NCI-H1436 treated with DMSO at 0.1 percent for 48 hours (cell line): Measurements from ENCODE around the gene UGT1A5.
"Not testable (repeated sequence)": the region's sequence is repeated elsewhere in the genome, so short reads cannot be mapped to it uniquely, and the experiment has no call there.

Source experiments
- DNase-seq: peaks from one replicate; lab custom pipeline; 2025; lab: John Stamatoyannopoulos, UW

Gene UGT1A5

DNA sequence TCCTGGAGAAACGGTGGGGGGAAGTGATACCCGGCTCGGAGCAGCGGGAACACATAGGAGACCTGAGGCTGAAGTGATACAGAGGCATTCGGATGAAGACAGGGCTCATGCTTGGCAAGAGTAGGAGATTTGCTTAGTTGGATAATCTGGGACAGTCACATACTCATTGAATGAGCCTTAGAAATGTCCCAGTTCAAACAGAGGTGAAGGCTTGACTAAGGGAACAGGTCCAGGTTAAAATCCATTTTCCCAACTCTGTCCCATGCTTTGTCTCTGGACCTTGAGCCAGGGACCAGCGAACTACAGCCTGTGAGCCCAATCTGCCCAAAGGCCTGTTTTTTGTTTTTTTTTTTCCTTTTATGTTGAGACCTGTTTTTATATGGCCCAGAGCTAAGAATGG lies 18.7 kb upstream of the UGT1A5 start:
- no peak for DNase-seq

DNA sequence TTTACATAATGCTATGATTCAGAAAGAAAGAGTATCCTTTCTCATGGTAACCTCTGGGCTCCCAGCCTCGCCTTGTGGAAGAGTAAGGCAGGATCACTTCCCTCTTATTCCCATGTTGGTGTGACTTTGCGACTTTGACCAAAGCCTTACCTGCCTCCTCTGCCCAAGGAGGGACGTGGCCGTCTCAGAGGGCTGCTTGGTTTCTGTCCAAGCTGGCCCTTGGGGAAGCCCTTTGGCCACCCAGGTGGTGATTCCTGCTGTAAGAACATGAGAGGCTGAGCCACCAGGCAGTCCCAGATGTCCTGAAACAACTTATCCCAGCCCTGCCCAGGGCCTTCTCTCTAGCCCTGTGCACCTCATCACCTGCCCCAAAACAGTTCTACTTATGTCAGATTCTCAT lies 14.0 kb upstream of the UGT1A5 start:
- DNase-seq: no peak

DNA sequence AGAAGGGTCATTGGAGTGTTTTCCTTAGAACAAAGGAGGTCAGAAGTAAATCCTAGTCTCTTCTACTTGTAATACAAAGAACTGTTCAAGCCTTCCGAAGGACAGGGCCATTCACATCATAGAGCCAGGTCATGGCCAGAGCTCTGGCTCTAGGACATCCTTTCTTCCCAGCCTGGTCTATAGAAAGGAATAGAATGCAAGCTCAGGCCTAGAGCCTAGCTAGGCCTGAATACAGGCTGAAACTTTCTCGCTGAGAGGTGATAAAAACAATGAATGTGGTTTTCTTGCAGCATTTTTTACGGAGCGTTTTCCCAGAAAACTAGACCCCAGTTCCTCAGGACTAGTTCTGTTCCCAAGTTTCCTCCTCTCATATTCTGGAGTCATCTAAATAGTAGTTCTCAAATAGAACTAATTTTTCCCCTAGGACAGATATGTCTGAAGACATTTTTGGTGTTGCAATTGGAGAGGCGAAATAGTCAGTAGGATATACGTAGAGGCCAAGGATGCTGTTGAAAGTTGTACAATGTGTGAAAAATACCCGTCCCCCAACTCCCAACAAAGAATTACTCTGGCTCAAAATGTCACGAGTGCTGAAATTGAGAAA lies 13.2 kb upstream of the UGT1A5 start:
- no peak for DNase-seq

DNA sequence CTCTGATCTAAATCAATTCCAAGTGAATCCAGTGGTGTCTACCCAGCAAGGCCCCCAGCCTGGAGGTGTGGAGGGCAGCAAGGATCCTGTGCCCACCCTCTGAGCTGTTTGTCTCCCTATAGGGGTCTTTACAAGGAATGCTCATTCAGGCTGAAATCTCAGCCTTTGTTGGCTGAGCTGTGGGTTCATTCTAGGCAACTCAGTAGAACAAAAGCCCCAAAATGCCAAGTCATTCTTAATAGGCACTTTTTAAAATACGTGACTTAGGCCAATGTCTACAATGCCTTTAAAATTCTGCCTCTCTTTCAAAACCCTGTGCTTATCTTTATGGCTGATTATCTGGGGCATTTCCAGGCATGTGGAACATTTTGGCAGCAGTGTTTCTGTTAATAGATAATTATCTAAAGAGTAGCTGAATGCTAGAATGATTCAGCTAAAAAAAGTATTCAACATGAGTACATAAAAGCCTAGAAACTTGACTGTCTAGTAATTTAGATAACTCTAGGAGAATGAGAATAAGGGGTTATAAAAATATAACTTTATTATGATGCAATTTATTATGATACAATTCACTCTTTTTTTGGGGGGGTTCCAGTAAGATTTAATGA lies 12.6 kb upstream of the UGT1A5 start:
- DNase-seq: no peak

DNA sequence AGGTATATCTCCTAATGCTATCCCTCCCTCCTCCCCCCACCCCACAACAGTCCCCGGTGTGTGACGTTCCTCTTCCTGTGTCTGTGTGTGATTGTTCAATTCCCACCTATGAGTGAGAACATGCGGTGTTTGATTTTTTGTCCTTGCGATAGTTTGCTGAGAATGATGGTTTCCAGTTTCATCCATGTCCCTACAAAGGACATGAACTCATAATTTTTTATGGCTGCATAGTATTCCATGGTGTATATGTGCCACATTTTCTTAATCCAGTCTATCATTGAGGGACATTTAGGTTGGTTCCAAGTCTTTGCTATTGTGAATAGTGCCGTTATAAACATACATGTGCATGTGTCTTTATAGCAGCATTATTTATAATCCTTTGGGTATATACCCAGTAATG lies 11.9 kb upstream of the UGT1A5 start:
- not testable (repeated sequence) for DNase-seq

DNA sequence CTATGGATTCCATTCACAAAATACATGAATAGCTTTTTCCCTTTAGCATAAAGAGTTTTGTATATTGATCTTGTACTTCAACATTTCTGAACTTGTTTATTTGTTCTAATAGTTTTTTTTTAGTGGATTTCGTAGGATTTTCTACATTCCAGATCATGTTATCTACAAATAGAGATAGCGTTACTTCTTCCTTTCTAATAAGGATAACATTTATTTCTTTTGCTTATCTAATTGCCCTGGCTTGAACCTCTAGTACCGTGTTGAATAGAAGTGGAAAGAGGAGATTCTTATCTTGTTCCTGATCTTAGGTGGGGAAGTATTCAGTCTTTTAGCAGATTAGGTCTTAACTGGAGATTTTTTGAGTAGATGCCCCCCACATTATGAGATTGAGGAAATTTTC lies 10.5 kb upstream of the UGT1A5 start:
- no peak for DNase-seq

DNA sequence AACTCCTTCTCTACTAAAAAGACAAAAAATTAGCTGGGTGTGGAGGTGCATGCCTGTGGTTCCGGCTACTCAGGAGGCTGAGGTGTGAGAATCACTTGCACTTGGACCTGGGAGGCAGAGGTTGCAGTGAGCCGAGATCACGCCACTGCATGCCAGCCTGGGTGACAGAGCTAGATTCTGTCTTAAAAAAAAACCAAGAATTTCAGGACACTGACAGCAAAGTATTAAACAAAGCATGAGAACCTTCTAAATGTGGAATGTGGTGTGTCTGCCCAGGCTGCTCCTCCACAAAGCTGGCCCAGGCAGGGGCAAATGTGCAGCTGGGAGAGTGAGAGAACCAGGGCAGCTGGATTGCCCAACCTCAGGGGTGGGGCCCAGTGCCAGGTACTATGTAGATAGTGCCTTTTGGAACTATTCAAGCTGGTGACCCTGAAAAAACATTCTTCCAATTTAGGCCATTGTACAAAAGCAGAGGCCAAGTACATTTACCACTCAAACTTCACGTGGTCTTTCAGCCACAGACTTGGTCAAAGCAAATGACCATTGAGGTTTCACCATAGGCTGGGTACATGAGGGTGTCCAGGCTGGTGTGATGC lies 6.7 kb upstream of the UGT1A5 start:
- no peak for DNase-seq

DNA sequence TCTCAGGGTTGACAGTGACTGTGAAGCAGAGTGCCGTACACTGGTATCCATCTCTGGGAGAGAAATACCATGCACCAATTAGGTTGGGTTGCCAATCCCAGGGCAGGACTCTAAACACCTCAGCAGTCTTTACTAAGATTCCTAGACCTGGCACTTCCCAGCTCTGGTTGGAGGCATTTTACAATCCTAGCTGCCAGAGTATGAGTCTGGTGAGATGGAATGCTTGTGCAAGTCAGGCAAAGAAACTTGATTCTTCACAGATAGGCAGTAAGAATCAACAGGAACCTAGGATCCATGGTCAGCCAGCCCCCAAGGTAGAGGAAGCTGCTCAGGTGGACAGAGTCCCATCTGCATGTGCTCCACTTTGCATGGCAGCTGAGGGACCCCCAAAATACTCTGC lies 6.0 kb upstream of the UGT1A5 start:
- DNase-seq: no peak

DNA sequence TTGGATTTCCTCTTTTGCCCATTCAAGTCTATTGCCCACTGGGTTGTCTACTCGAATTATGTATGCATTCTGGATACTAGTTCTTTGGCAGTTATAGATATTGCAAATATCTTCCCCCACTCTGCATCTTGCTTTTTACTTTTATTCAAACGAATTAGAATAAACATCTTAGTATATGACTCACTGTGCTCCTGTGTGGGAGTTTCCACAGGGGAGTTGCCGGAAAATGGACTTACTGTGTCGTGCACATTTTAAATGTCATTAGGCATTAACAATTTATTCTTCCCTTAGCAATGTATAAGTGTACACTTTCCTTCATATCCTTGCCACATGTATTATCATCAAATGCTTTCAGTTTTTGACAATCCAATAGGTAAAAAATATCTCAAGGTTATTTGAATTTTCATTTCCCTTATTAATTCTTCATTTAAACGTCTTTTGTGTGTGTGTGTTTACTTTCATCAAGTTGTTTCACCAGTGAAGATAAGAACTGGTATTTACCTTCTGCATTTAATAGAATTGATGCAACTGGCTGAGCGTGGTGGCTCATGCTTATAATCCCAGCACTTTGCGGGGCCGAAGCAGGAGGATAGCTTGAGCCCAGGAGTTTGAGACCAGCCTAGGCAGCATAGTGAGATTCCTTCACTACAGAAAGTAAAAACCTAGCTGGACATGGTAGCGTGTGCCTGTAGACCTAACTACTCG lies 4.6 kb upstream of the UGT1A5 start:
- DNase-seq: no peak

DNA sequence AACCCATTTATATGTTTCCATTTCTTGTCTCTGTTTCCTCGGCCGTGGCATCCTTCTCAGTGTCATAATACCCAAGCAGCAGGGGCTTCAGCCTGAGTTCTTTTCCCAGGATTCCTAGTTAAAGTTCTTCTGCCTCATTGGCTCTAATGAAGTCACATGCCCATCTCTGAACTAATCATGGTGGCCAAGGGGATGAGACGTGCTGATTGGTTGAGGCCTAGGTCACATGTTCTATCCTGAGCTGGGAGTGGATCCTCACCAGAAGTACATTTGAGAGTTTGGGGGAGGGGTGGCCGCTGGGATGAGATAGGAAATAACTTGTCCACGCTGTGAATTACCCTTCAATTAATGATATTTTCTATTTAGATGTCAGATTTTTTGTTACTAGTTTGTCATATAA lies 3.8 kb upstream of the UGT1A5 start:
- DNase-seq: no peak

DNA sequence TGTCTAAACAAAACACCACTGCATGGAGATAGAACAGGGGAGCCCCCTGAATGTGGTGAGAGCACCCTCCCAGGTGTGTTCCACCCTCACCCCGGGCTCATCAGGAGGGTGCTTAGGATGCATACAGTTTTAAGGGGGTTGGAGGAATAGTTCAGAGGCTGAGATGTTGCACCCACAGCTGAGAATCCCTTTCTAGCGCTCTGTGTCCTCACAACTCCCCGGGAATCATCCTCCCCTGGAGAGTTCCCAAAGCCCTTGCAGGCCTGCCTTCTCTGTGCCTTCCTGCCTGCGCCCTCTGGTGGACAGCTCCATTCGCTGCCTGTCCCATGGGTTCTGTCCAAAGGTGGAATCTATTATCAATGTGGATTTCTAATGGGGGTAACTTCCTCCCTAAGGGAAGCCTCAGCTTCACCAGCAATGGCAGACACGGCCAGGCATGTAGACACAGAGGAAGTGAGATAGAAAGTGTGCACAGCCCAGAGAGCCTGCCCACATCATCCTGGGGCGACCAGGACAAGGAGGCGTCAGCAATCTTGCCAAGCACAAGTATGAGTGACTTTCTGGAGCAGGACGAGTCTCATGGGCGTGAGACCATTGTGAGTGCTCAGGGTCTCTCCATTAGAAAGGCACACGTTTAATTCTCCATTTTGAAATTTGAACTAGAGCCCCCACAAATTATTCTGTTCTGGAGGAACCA lies 1.2 kb upstream of the UGT1A5 start:
- DNase-seq: no peak

DNA sequence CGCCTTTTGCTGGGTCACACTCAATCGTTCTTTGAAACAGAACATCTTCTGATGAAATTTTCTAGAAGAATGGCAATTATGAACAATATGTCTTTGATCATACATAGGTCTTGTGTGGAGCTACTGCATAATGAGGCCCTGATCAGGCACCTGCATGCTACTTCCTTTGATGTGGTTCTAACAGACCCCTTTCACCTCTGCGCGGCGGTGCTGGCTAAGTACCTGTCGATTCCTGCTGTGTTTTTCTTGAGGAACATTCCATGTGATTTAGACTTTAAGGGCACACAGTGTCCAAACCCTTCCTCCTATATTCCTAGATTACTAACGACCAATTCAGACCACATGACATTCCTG lies 532 bp downstream of the UGT1A5 start:
- no peak for DNase-seq

DNA sequence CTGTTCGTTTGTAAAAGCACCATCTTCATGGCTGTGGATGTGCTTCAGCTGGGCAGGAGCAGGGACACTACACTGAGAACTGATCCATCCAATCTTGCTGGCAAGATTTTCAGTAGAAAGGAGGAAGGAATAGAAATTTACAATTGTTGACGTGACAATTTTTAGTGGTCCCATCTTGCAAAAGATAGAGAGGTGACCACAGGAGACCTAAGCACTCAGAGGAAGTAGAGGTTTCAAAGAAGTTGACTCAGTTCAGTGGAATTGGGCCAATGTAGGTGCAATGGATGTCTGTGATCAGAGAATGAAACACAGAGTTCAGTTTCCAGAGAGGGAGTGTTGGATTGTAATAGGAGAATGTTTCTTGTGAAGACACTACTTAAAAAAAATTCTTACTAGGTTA lies 1.4 kb downstream of the UGT1A5 start:
- DNase-seq: no peak

DNA sequence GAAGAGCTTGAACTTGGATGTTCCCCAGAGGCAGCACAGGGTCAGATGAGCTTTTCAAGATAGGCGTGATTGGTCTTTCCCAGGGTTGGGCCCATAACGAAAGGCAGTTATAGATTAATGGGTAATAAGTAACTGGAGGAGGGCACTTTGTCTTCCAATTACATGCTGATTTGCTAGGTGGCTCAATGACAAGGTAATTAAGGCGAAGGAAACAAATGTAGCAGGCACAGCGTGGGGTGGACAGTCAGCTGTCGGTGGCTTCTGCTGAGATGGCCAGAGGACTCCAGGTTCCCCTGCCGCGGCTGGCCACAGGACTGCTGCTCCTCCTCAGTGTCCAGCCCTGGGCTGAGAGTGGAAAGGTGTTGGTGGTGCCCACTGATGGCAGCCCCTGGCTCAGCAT lies 5.8 kb downstream of the UGT1A5 start, which contains the start of gene UGT1A4:
Gene UGT1A4, plus strand, starts transcription at position 185 of the 400 bp plus-strand sequence. Its CDS starts 85 bp downstream, at position 270.
- no peak for DNase-seq

DNA sequence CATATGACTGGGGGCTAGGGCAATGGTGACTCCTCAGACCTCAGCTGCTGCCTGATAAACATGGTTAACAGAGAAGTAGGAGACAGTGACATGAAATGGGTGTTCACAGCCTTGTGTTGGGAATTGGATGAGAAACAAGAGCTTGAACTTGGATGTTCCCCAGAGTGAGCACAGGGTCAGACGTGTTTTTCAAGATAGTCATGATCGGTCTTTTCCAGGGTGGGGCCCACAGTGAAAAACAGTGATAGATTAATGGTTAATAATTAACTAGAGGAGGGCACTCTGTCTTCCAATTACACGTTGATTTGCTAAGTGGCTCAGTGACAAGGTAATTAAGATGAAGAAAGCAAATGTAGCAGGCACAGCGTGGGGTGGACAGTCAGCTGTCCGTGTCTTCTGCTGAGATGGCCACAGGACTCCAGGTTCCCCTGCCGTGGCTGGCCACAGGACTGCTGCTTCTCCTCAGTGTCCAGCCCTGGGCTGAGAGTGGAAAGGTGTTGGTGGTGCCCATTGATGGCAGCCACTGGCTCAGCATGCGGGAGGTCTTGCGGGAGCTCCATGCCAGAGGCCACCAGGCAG lies 16.1 kb downstream of the UGT1A5 start, which contains the start of gene UGT1A3:
Gene UGT1A3, plus strand, starts transcription at position 320 of the 579 bp plus-strand sequence. Its CDS starts 85 bp downstream, at position 405.
- DNase-seq: no peak

DNA sequence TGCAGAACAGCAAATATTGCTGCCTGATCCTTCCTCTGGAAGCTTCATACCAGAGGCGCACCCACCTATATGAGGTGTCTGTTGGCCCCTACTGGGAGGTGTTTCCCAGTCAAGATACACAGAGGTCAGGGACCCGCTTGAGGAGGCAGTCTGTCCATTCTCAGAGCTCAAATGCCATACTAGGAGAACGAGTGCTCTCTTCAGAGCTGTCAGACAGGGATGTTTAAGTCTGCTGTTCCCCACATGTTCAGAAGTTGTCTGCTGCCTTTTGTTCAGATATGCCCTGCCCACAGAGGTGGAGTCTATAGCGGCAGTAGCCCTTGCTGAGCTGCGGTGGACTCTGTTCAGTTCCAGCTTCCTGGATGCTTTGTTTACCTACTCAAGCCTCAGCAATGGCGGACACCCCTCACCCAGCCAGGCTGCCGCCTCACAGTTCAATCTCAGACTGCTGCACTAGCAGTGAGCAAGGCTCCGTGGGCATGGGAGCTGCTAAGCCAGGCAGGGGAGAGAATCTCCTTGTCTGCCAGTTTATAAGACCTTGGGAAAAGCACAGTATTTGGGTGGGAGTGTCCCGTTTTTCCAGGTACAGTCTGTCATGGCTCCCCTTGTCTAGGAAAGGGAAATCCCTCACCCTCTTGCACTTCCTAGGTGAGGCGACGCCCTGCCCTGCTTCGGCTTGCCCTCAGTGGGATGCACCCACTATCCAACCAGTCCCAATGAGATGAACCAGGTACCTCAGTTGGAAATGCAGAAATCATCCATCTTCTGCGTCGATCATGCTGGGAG lies 24.4 kb downstream of the UGT1A5 start:
- not testable (repeated sequence) for DNase-seq

DNA sequence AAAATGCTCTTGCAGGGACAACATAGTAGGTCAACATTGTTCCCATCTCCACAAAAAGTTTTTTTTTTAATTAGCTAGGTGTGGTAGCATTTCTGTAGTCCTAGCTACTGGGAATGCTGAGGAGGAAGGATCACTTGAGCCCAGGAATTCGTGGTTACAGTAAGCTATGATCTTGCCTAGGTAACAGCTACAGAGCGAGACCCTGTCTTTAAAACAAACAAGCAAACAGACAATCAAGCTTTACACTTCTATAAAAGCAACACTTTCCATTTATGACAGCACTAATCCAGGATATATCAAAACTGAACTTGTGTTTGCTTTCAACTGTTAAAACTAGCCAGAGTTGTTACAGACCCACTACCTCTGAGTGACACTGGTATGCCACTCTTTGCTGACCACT lies 28.2 kb downstream of the UGT1A5 start:
- DNase-seq: no peak

DNA sequence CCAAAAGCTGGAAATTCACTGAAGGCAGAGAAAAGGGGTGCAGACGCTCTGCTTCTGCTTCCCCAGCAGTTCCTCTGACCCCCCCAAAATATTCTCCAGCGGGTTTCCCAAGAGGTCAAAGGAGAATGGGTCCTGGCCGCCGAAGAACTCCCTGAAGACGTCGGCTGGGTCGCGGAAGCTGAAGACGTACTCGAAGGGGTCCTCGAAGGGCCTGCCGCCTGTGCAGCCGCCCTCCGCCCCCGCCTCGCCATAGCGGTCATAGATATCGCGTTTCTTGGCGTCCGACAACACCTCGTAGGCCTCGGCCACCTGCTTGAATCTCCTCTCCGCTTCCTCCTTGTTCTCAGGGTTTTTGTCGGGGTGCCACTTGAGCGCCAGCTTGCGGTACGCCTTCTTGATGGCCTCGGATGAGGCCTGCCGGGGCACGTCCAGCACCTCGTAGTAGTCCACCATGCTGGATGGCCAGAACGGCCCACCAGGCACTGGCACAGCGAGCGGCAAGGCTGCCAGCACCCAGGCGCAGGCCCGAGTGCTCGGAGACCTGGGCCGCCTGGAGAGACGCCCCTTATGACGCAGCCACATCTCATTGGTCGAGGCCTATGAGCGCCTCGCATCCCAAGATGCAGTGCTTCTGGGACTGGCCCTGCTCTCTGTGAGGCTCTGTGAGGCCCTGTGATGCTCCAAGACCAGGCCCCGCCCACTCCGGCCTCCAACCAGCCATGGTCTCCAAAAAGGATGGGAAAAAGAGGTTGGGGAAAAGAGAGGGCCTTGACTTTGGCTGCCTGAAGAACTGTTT lies 31.0 kb downstream of the UGT1A5 start:
- no peak for DNase-seq

DNA sequence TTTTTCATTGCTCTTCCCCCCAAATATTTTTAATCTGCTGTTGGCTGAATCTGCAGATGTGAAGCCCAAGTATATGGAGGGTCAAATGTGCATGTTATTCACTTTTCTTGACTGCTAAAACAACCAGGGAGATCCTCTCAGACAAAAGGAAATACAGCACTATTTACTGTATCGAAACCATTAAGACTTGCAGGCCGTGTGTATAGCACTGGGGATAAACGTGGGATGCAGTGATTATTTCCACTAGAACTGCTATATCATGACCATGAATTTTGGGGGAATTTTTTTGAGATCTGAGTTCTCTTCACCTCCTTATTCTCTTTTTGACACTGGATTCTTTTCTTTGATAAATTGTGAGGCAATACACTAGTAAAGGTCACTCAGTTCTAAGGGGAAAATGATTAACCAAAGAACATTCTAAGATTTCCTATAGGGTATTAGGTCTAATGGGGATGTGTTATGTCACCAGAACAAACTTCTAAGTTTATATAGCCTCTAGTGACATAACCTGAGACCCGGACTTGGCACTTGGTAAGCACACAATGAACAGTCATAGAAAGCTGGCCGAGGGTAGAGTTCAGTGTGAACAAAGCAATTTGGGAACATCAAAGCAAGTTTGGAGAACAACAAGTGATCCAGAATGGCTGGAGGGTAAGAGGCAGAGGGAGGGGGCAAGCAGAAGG lies 32.5 kb downstream of the UGT1A5 start:
- DNase-seq: no peak

DNA sequence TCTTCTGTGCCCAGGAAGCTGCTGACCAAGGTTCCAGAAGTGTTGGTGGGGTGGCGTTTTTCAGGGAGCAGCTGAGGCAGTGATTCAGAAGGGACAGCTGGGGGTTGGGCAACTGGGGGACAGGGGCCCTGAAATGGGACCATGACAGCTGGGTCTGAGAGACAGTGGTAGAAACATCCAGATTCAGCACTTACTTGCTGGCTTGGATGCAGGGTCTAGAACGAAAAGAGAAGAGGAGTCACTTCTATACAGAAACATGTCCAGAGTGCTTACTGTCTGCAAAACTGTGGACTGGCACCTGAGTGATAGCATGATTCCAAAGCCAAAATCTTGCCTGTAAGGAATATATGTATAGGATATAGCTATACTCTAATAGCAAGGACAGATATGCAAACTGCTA lies 33.1 kb downstream of the UGT1A5 start:
- DNase-seq: not testable (repeated sequence)
